H1 (cell line): ENCODE data around the gene POLD1. TPM values are rescaled to one million over a fixed set of nuclear protein-coding genes. Genes with fewer than 3 reads are reported as not detected.

Source experiments
- CTCF ChIA-PET: fragments of 300-600 bp; sonication (Branson Sonifier 250); formaldehyde crosslinking; loops from one replicate; lab custom pipeline; 2021; ENCODE audit not compliant: partially characterized antibody; lab: Charles Lee
- POLR2A ChIA-PET: fragments of 300-600 bp; sonication (Branson Sonifier 250); formaldehyde crosslinking; loops from one replicate; lab custom pipeline; 2021; ENCODE audit warnings: inconsistent platforms; ENCODE audit not compliant: partially characterized antibody; lab: Charles Lee
- DNase-seq, 2 experiments: peaks; one replicate each; pipeline versions ENCODE4 v3.0.0 to v3.0.0-alpha.2; 2010 to 2022; ENCODE audit warnings: low spot score in 2 of 2, low read depth in 1 of 2, mixed read lengths in 1 of 2
- FAIRE-seq: peaks from 2 replicates; lab custom pipeline; 2011; peaks lifted over from hg19 to GRCh38; lab: Jason Lieb, UNC
- H2AFZ ChIP-seq: 2 replicates; pipeline ENCODE4 v1.8.1; 2012; ENCODE audit warnings: low read length, inconsistent platforms
- H2AK5ac ChIP-seq: 2 replicates; pipeline ENCODE4 v1.6.1; 2013; ENCODE audit warnings: low read depth, low read length
- H2BK120ac ChIP-seq: replicated peaks from 2 replicates; pipeline ENCODE3; 2013; ENCODE audit warnings: low read depth, low read length, inconsistent platforms
- H2BK12ac ChIP-seq: 2 replicates; pipeline ENCODE4 v1.6.1; 2013; ENCODE audit warnings: low read depth, low read length
- H2BK15ac ChIP-seq: 2 replicates; pipeline ENCODE4 v1.6.1; 2013; ENCODE audit warnings: low read length
- H2BK20ac ChIP-seq: 2 replicates; pipeline ENCODE4 v1.6.1; 2013; ENCODE audit warnings: low read length
- H2BK5ac ChIP-seq: 2 replicates; pipeline ENCODE4 v1.6.1; 2013; ENCODE audit warnings: low read depth, low read length
- H3K14ac ChIP-seq: 2 replicates; pipeline ENCODE4 v1.6.1; 2013; ENCODE audit warnings: inconsistent platforms; ENCODE audit not compliant: insufficient read length
- H3K18ac ChIP-seq: 2 replicates; pipeline ENCODE4 v1.6.1; 2013; ENCODE audit warnings: low read length; ENCODE audit errors: extremely low read depth
- H3K23ac ChIP-seq: 2 replicates; pipeline ENCODE4 v1.6.1; 2013; ENCODE audit warnings: inconsistent platforms; ENCODE audit not compliant: insufficient read length
- H3K23me2 ChIP-seq: 2 replicates; pipeline ENCODE4 v1.6.1; 2013; ENCODE audit warnings: low read depth, low read length
- H3K27ac ChIP-seq: 2 replicates; pipeline ENCODE4 v1.6.1; 2011; ENCODE audit warnings: low read depth, low read length, inconsistent platforms
- H3K27me3 ChIP-seq, 4 experiments: replicated peaks in 1 of 4; 1 replicate in 1 of 4; 2 replicates in 3 of 4; pipeline versions ENCODE4 v1.6.1 to v1.8.1; 2011 to 2013; ENCODE audit warnings: low read length in 3 of 4, mild to moderate bottlenecking in 3 of 4, inconsistent platforms in 2 of 4, mixed read lengths in 2 of 4, moderate library complexity in 1 of 4; ENCODE audit not compliant: control insufficient read depth in 3 of 4, insufficient read depth in 3 of 4; ENCODE audit errors: extremely low read depth in 1 of 4
- H3K36me3 ChIP-seq, 4 experiments: 2 replicates each; pipeline versions ENCODE4 v1.6.1 to v1.8.1; 2011 to 2013; ENCODE audit warnings: mild to moderate bottlenecking in 4 of 4, low read length in 3 of 4, moderate library complexity in 2 of 4, control low read depth in 1 of 4, inconsistent platforms in 1 of 4; ENCODE audit not compliant: insufficient read depth in 4 of 4, control insufficient read depth in 2 of 4
- H3K4ac ChIP-seq: replicated peaks from 2 replicates; pipeline ENCODE3; 2013; ENCODE audit warnings: low read length, low read depth, mixed read lengths, inconsistent platforms; ENCODE audit not compliant: insufficient read length
- H3K4me1 ChIP-seq, 4 experiments: replicated peaks in 1 of 4; 1 replicate in 1 of 4; 2 replicates in 3 of 4; pipeline versions ENCODE4 v1.6.1 to v1.8.1; 2011 to 2013; ENCODE audit warnings: low read length in 3 of 4, inconsistent platforms in 2 of 4, mixed read lengths in 1 of 4; ENCODE audit not compliant: insufficient read depth in 4 of 4, control insufficient read depth in 3 of 4
- H3K4me2 ChIP-seq, 2 experiments: 2 replicates each; pipeline versions ENCODE4 v1.6.1 to v1.8.1; 2011 to 2013; ENCODE audit warnings: low read depth in 2 of 2, low read length in 2 of 2, control low read depth in 1 of 2, inconsistent platforms in 1 of 2, mild to moderate bottlenecking in 1 of 2; ENCODE audit not compliant: insufficient read depth in 1 of 2
- H3K4me3 ChIP-seq, 4 experiments: fragments of 200-600, 300-600 bp in 1 of 4; sonication (generic), shearing (Covaris generic), sonication (Bioruptor Twin) in 1 of 4; 2 replicates each; pipeline versions ENCODE4 v1.5.1 to v1.8.1; 2011 to 2016; ENCODE audit warnings: low read length in 4 of 4, low read depth in 3 of 4, control low read depth in 2 of 4, inconsistent platforms in 2 of 4, mild to moderate bottlenecking in 2 of 4, mixed read lengths in 1 of 4, moderate library complexity in 1 of 4; ENCODE audit not compliant: insufficient read depth in 2 of 4; ENCODE audit errors: extremely low read depth in 1 of 4
- H3K56ac ChIP-seq: replicated peaks from 2 replicates; pipeline ENCODE3; 2013; ENCODE audit warnings: low read depth, mild to moderate bottlenecking, mixed read lengths, low read length, inconsistent platforms; ENCODE audit not compliant: insufficient read length
- H3K79me1 ChIP-seq: 2 replicates; pipeline ENCODE4 v1.6.1; 2013; ENCODE audit warnings: low read depth, low read length, control low read depth
- H3K79me2 ChIP-seq, 2 experiments: 2 replicates each; pipeline versions ENCODE4 v1.6.1 to v1.8.1; 2012 to 2013; ENCODE audit warnings: low read length in 2 of 2, mild to moderate bottlenecking in 2 of 2, inconsistent platforms in 1 of 2; ENCODE audit not compliant: insufficient read depth in 2 of 2, control insufficient read depth in 1 of 2
- H3K9ac ChIP-seq, 4 experiments: replicated peaks in 1 of 4; 1 replicate in 1 of 4; 2 replicates in 3 of 4; pipeline versions ENCODE4 v1.6.1 to v1.8.1; 2011 to 2013; ENCODE audit warnings: low read depth in 3 of 4, low read length in 3 of 4, control low read depth in 2 of 4, mild to moderate bottlenecking in 2 of 4, moderate library complexity in 2 of 4, inconsistent platforms in 1 of 4; ENCODE audit errors: extremely low read depth in 1 of 4
- H3K9me3 ChIP-seq, 2 experiments: 2 replicates each; pipeline versions ENCODE4 v1.6.1 to v1.8.1; 2012 to 2013; ENCODE audit warnings: mild to moderate bottlenecking in 2 of 2, moderate library complexity in 2 of 2, control low read depth in 1 of 2, inconsistent platforms in 1 of 2, low read depth in 1 of 2, low read length in 1 of 2, mixed read lengths in 1 of 2; ENCODE audit not compliant: insufficient read depth in 2 of 2
- H4K20me1 ChIP-seq, 2 experiments: replicated peaks in 1 of 2; 2 replicates each; pipeline versions ENCODE3 to v1.8.1; 2011 to 2013; ENCODE audit warnings: inconsistent platforms in 2 of 2, low read length in 2 of 2, mild to moderate bottlenecking in 1 of 2; ENCODE audit not compliant: insufficient read depth in 2 of 2, control insufficient read depth in 1 of 2
- H4K5ac ChIP-seq: 2 replicates; pipeline ENCODE4 v1.6.1; 2013; ENCODE audit warnings: low read length, low read depth, mixed read lengths, inconsistent platforms; ENCODE audit not compliant: insufficient read length
- H4K8ac ChIP-seq: 2 replicates; pipeline ENCODE4 v1.8.0; 2013; ENCODE audit warnings: mild to moderate bottlenecking, moderate library complexity, low read length, inconsistent platforms; ENCODE audit not compliant: insufficient read depth; ENCODE audit errors: extremely low read depth
- H4K91ac ChIP-seq: replicated peaks from 2 replicates; pipeline ENCODE3; 2013; ENCODE audit warnings: low read length, mixed read lengths, inconsistent platforms; ENCODE audit not compliant: insufficient read length
- BRCA1 ChIP-seq: IDR thresholded peaks from 2 replicates; pipeline ENCODE4 v1.6.1; 2012; ENCODE audit warnings: low read depth, low read length, improper control_type of control experiment
- CBX5 ChIP-seq: fragments of 300-800, 300-1000 bp; sonication (generic); IDR thresholded peaks from 2 replicates; pipeline ENCODE4 v1.7.1; 2016; ENCODE audit warnings: antibody characterized with exemption, low read length, low read depth
- GTF2F1 ChIP-seq: IDR thresholded peaks from 2 replicates; pipeline ENCODE4 v1.6.1; 2012; ENCODE audit warnings: low read depth, low read length, improper control_type of control experiment, borderline replicate concordance
- MAX ChIP-seq: IDR thresholded peaks from 2 replicates; pipeline ENCODE4 v1.6.1; 2012; ENCODE audit warnings: inconsistent platforms
- TEAD4 ChIP-seq: IDR thresholded peaks from 2 replicates; pipeline ENCODE4 v1.6.1; 2012; ENCODE audit warnings: low read depth, low read length, inconsistent platforms, mixed read lengths
- WGBS, 2 experiments: shearing (Covaris generic) in 1 of 2; methylation state at CpG; one replicate each; pipeline versions ENCODE4 v1.1.6 to v1.1.7; 2013 to 2015; ENCODE audit warnings: low lambda C conversion rate in 2 of 2, mixed read lengths in 2 of 2, inconsistent platforms in 1 of 2, low coverage in 1 of 2, missing lambda C conversion rate in 1 of 2; ENCODE audit not compliant: insufficient replicate concordance in 2 of 2, insufficient coverage in 1 of 2, insufficient read length in 1 of 2; ENCODE audit errors: extremely low coverage in 1 of 2, missing lambda C conversion rate in 1 of 2; 5-methylcytosine and 5-hydroxymethylcytosine counted together
- polyA plus RNA-seq, 7 experiments: library from polyadenylated mRNA; depleted of rRNA in 3 of 7; stranded (reverse) in 5 of 7; unstranded in 2 of 7; fragments of >200 nt in 5 of 7; fragments of 200-250 nt in 2 of 7; gene quantifications; 1 replicate in 5 of 7; 2 replicates in 1 of 7; 4 replicates in 1 of 7; pipeline versions ENCODE4 v1.2.1 to v1.2.3, GENCODE V29; 2011 to 2013; ENCODE audit warnings: missing spikeins in 2 of 7, mixed read lengths in 2 of 7
- total RNA-seq: library from RNA; stranded (reverse); fragmentation: NEBNext Ultra II Directional; extraction: Animal tissue kit (Norgen Biotek cat#: 25700); gene quantifications from 2 replicates; pipeline ENCODE4 v1.2.1, GENCODE V29; 2021

POLD1 gene
- total and polyA plus RNA-seq, 2 of the 8 experiments (the other 6 are each of a cell fraction or from before 2014, with no cell fraction given): 141 to 142 TPM

DNA sequence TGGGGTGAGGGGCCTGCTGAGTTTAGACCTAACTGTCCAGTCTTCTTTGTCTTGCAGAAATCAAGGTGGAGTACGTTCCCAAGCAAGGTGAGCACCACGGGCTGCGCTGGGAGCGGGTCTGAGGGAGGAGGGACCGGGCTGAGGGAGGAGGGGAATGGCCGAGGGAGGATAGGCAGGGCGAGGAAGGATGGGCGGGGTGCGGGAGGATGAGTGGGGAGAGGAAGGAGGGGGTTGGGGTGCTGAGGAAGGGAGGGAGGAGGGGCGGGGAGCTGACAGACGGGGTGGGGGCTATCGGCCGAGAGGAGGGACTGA, 67.0 kb downstream of the POLD1 start:
- POLR2A ChIA-PET: no interaction called here
- H3K79me1 ChIP-seq: no peaks in the 10 kb centered on the region
- H3K27me3 ChIP-seq: no peaks in the 10 kb centered on the region; a peak in 2 of 7 replicates
- 0 out of 2 replicates have a peak overlapping the region, but pooled peaks have one; percentile 47 for H2BK5ac ChIP-seq
- no peak overlapping the region for H4K5ac ChIP-seq
- no peak overlapping the region for H2BK20ac ChIP-seq
- H3K18ac ChIP-seq: no peak overlapping the region
- no peak overlapping the region for H4K8ac ChIP-seq
- DNase-seq: no peak
- no peak overlapping the region for H2AK5ac ChIP-seq
- TF ChIP-seq TEAD4 (no peak), CBX5 (no peak), MAX (no peak), GTF2F1 (no peak), BRCA1 (no peak)
- H4K91ac ChIP-seq: no peak overlapping the region
- peaks cover 0 to 3% of the 10 kb centered on the region in 2 experiments for H4K20me1 ChIP-seq
- H3K79me2 ChIP-seq: no peaks in the 10 kb centered on the region
- H3K14ac ChIP-seq: no peak overlapping the region
- FAIRE-seq: no peak
- H3K4me1 ChIP-seq: peaks cover 0 to 7% (median 0%) of the 10 kb centered on the region in 4 experiments; a peak in 1 of 7 replicates
- WGBS, 2 experiments: 72 to 100% methylated on average over 2 to 6 of the region's 13 CpGs
- no peak overlapping the region for H3K4me3 ChIP-seq
- H3K4me2 ChIP-seq: no peak overlapping the region
- H3K27ac ChIP-seq: no peak overlapping the region
- no peaks in the 10 kb centered on the region for H3K36me3 ChIP-seq
- H3K23ac ChIP-seq: no peak overlapping the region
- H3K4ac ChIP-seq: no peak overlapping the region
- no peaks in the 10 kb centered on the region for H3K9me3 ChIP-seq
- H2AFZ ChIP-seq: no peak overlapping the region
- H2BK15ac ChIP-seq: no peak overlapping the region
- CTCF ChIA-PET: interaction anchor here (0.6 to 4.0 kb wide), 4 partner anchors 12 to 95 kb away, joined by 4 to 16 read pairs (median 4); no protein-coding TSS in a partner anchor
- H3K56ac ChIP-seq: no peak overlapping the region
- H2BK120ac ChIP-seq: no peak overlapping the region
- no peak overlapping the region for H3K9ac ChIP-seq
- peaks cover 6% of the 10 kb centered on the region; the same call in 1 of the 2 replicates for H3K23me2 ChIP-seq
- H2BK12ac ChIP-seq: no peak overlapping the region
